GM12892 (cell line): ENCODE results near the gene DUOXA1.
"Not testable (repeated sequence)": the region's sequence is repeated elsewhere in the genome, so short reads cannot be mapped to it uniquely, and the experiment has no call there.

ENCODE experiments used
- DNase-seq: peaks from one replicate; pipeline ENCODE4 v3.0.0; 2011; ENCODE audit not compliant: insufficient read length
- FAIRE-seq: peaks from 2 replicates; lab custom pipeline; 2011; peaks lifted over from hg19 to GRCh38; lab: Jason Lieb, UNC
- POLR2A ChIP-seq: IDR thresholded peaks from 2 replicates; pipeline ENCODE4 v1.6.1; 2011; ENCODE audit warnings: low read depth, low read length, control low read depth
- POLR2AphosphoS5 ChIP-seq: IDR thresholded peaks from 2 replicates; pipeline ENCODE4 v1.6.1; 2011; ENCODE audit warnings: low read depth, low read length, control low read depth
- TAF1 ChIP-seq: IDR thresholded peaks from 2 replicates; pipeline ENCODE4 v1.6.1; 2011; ENCODE audit warnings: low read depth, mild to moderate bottlenecking, control low read depth, low read length, borderline replicate concordance

Gene DUOXA1

GRCh38 chr15:45136378-45136764, 6.7 kb upstream of the DUOXA1 start:
- FAIRE-seq (no peak), DNase-seq (no peak)
- TF ChIP-seq POLR2AphosphoS5 (no peak), POLR2A (no peak), TAF1 (no peak)

- FAIRE-seq, DNase-seq: not testable (repeated sequence)
These were observed 6.2 kb upstream of the DUOXA1 start for GRCh38 chr15:45135705-45136377.

GRCh38 chr15:45134682-45135604, 5.3 kb upstream of the DUOXA1 start:
- DNase-seq, result no peak
- TF ChIP-seq POLR2AphosphoS5, result no peak
- TF ChIP-seq POLR2A, result no peak
- TF ChIP-seq TAF1, result no peak
- no peak for FAIRE-seq

GRCh38 chr15:45134046-45134445, 4.4 kb upstream of the DUOXA1 start:
- FAIRE-seq (no peak), DNase-seq (no peak)
- no peak for TF ChIP-seq POLR2AphosphoS5
- TF ChIP-seq TAF1, result no peak
- no peak for TF ChIP-seq POLR2A

- no peak for FAIRE-seq
- no peak for TF ChIP-seq TAF1
- TF ChIP-seq POLR2AphosphoS5, result no peak
- no peak for TF ChIP-seq POLR2A
- no peak for DNase-seq
These were observed 3.9 kb upstream of the DUOXA1 start for GRCh38 chr15:45133561-45133920.

- TF ChIP-seq TAF1 (no peak), POLR2AphosphoS5 (no peak), POLR2A (no peak)
- FAIRE-seq, result no peak
- no peak for DNase-seq
These were observed 3.3 kb upstream of the DUOXA1 start for GRCh38 chr15:45132844-45133560.

- FAIRE-seq, result no peak
These were observed 1.8 kb upstream of the DUOXA1 start for GRCh38 chr15:45131510-45131909.

GRCh38 chr15:45130291-45131000, 767 bp upstream of the DUOXA1 start:
- FAIRE-seq, result no peak
- DNase-seq, result no peak
- no peak for TF ChIP-seq POLR2AphosphoS5
- TF ChIP-seq POLR2A, result no peak
- no peak for TF ChIP-seq TAF1

More at GRCh38 chr15:45131510-45131909, 1.8 kb upstream of the DUOXA1 start:
- DNase-seq, result no peak
- TF ChIP-seq POLR2AphosphoS5, result no peak
- TF ChIP-seq TAF1, result no peak
- no peak for TF ChIP-seq POLR2A

- DNase-seq, result no peak
- TF ChIP-seq TAF1 (no peak), POLR2A (no peak), POLR2AphosphoS5 (no peak)
- no peak for FAIRE-seq
These were observed 574 bp downstream of the DUOXA1 start for GRCh38 chr15:45128971-45129639.

- no peak for TF ChIP-seq POLR2AphosphoS5
- TF ChIP-seq POLR2A, result no peak
- no peak for TF ChIP-seq TAF1
- FAIRE-seq (no peak), DNase-seq (no peak)
These were observed 3.0 kb downstream of the DUOXA1 start for GRCh38 chr15:45126535-45127158.

- no peak for FAIRE-seq
- TF ChIP-seq TAF1 (no peak), POLR2AphosphoS5 (no peak), POLR2A (no peak)
- no peak for DNase-seq
These were observed 6.3 kb downstream of the DUOXA1 start for GRCh38 chr15:45123397-45123796.
